OCI-LY7 (cell line): ENCODE measurements around the gene TLR6.

Source experiments
- CTCF ChIP-seq: fragments of 200-600 bp; sonication (generic); conservative IDR thresholded peaks from 2 replicates; pipeline ENCODE4 v1.5.1; 2014; ENCODE audit warnings: mild to moderate bottlenecking, antibody characterized with exemption, low read length, moderate library complexity, mixed read lengths
- EZH2phosphoT487 ChIP-seq: fragments of 200-600 bp; sonication (generic); IDR thresholded peaks from 2 replicates; pipeline ENCODE4 v1.6.1; 2018; ENCODE audit warnings: low read depth, borderline replicate concordance, mild to moderate bottlenecking, mixed run types, antibody characterized with exemption, low read length, moderate library complexity, mixed read lengths

GRCh38 chr4:38820329-38821061, 36.1 kb downstream of the TLR6 start:
- TF ChIP-seq EZH2phosphoT487 (no peak), CTCF (no peak)
